ENCODE data around the gene HDAC9.
"Not testable (repeated sequence)": the region's sequence is repeated elsewhere in the genome, so short reads cannot be mapped to it uniquely, and the experiment has no call there.

The HDAC9 gene

GRCh38 chr7:18990700-18991099 is 495.2 kb downstream of the HDAC9 start:
- FAIRE-seq = not testable (repeated sequence)

- no peak for FAIRE-seq
These were observed 498.6 kb downstream of the HDAC9 start for GRCh38 chr7:18993933-18994668.

GRCh38 chr7:18995270-18995671 is 499.7 kb downstream of the HDAC9 start:
- FAIRE-seq = no peak

GRCh38 chr7:18995811-18996426 is 500.4 kb downstream of the HDAC9 start:
- FAIRE-seq = no peak

- no peak for FAIRE-seq
These were observed 501.0 kb downstream of the HDAC9 start for GRCh38 chr7:18996583-18996982.

GRCh38 chr7:18997477-18998150 is 502.1 kb downstream of the HDAC9 start:
- FAIRE-seq = no peak

- no peak for FAIRE-seq
These were observed 504.9 kb downstream of the HDAC9 start for GRCh38 chr7:19000410-19000809.

GRCh38 chr7:19001854-19002253 is 506.3 kb downstream of the HDAC9 start:
- no peak for FAIRE-seq

GRCh38 chr7:19009241-19009935 is 513.8 kb downstream of the HDAC9 start:
- no peak for FAIRE-seq

- no peak for FAIRE-seq
These were observed 514.4 kb downstream of the HDAC9 start for GRCh38 chr7:19009936-19010280.

GRCh38 chr7:19011212-19011611 is 515.7 kb downstream of the HDAC9 start:
- FAIRE-seq = no peak

GRCh38 chr7:19015098-19015497 is 519.5 kb downstream of the HDAC9 start:
- FAIRE-seq = no peak

GRCh38 chr7:19016140-19016539 is 520.6 kb downstream of the HDAC9 start:
- FAIRE-seq = no peak

- no peak for FAIRE-seq
These were observed 521.8 kb downstream of the HDAC9 start for GRCh38 chr7:19017374-19017773.

- no peak for FAIRE-seq
These were observed 524.5 kb downstream of the HDAC9 start for GRCh38 chr7:19020062-19020461.

GRCh38 chr7:19020711-19021110 is 525.2 kb downstream of the HDAC9 start:
- no peak for FAIRE-seq

GRCh38 chr7:19023477-19023876 is 527.9 kb downstream of the HDAC9 start:
- no peak for FAIRE-seq

GRCh38 chr7:19024261-19024660 is 528.7 kb downstream of the HDAC9 start:
- FAIRE-seq = no peak

GRCh38 chr7:19026888-19027287 is 531.3 kb downstream of the HDAC9 start:
- no peak for FAIRE-seq

GRCh38 chr7:19030281-19030680 is 534.7 kb downstream of the HDAC9 start:
- no peak for FAIRE-seq

GRCh38 chr7:19032942-19033341 is 537.4 kb downstream of the HDAC9 start:
- not testable (repeated sequence) for FAIRE-seq

GRCh38 chr7:19051767-19052375 is 556.3 kb downstream of the HDAC9 start:
- FAIRE-seq = no peak
